Right atrium auricular region (tissue), 2 donors: Measurements from ENCODE around the gene RGSL1. TPM values are rescaled to one million over a fixed set of nuclear protein-coding genes. Genes with fewer than 3 reads are reported as not detected.

Experiments used
- DNase-seq: peaks from one replicate; pipeline ENCODE4 v3.0.0-alpha.2; 2019; ENCODE audit warnings: low spot score
- H3K27ac ChIP-seq, 2 donors: fragments of 200-600 bp; sonication (generic); 1 replicate in 1 of 2; 2 replicates in 1 of 2; pipeline ENCODE4 v1.5.1; 2016 to 2019
- H3K27me3 ChIP-seq, 2 donors: fragments of 200-600 bp; sonication (generic); one replicate each; pipeline versions ENCODE4 v1.5.1 to v1.6.0; 2017 to 2019
- H3K36me3 ChIP-seq: fragments of 200-600 bp; sonication (generic); one replicate; pipeline ENCODE4 v1.5.1; 2016
- H3K4me1 ChIP-seq, 2 donors: fragments of 200-600 bp; sonication (generic); one replicate each; pipeline versions ENCODE4 v1.5.1 to v1.6.0; 2017 to 2019
- H3K4me3 ChIP-seq, 2 donors: fragments of 200-600 bp; sonication (generic); 1 replicate in 1 of 2; 2 replicates in 1 of 2; pipeline ENCODE4 v1.5.1; 2017 to 2019; ENCODE audit warnings: mild to moderate bottlenecking in 1 of 2, moderate library complexity in 1 of 2
- H3K9me3 ChIP-seq, 2 donors: fragments of 200-600 bp; sonication (generic); one replicate each; pipeline ENCODE4 v1.5.1; 2019
- total RNA-seq, 2 donors: library from RNA; depleted of rRNA; stranded (reverse); fragments of >200 nt; gene quantifications; one replicate each; pipeline ENCODE4 v1.1.0, GENCODE V29; 2016
- TF ChIP-seq, protein P1 (sequence below), 2 donors: fragments of 200-600 bp; sonication (generic); IDR thresholded peaks; one replicate each; pipeline ENCODE4 v1.5.1; 2019; ENCODE audit warnings: antibody characterized with exemption in 2 of 2

Gene RGSL1
- total RNA-seq, 2 donors from 2014 or later = not detected

DNA sequence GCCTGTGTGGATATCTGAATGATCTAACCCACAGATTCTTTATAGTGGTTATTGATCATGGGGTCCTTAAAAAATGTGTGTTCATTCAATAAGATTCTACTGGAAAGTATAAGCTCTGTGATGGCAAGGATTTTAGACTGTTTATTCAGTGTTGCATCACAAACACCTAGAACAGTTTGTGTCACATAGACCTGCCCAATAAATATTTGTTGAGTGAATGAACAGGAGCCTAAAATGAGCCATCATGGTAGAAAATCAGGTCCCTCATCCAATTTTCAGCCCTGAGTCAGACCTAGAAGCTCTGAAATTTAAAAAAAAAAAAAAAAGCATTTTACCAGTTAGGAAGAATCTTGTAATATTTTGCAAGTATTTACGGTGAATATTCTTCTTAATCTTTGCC lies 2.3 kb upstream of the RGSL1 start:
- H3K36me3 ChIP-seq = no peaks in the 10 kb centered on the region
- no peak overlapping the region for H3K4me3 ChIP-seq
- no peak for DNase-seq
- H3K9me3 ChIP-seq = no peaks in the 10 kb centered on the region
- TF ChIP-seq, protein P1, sequence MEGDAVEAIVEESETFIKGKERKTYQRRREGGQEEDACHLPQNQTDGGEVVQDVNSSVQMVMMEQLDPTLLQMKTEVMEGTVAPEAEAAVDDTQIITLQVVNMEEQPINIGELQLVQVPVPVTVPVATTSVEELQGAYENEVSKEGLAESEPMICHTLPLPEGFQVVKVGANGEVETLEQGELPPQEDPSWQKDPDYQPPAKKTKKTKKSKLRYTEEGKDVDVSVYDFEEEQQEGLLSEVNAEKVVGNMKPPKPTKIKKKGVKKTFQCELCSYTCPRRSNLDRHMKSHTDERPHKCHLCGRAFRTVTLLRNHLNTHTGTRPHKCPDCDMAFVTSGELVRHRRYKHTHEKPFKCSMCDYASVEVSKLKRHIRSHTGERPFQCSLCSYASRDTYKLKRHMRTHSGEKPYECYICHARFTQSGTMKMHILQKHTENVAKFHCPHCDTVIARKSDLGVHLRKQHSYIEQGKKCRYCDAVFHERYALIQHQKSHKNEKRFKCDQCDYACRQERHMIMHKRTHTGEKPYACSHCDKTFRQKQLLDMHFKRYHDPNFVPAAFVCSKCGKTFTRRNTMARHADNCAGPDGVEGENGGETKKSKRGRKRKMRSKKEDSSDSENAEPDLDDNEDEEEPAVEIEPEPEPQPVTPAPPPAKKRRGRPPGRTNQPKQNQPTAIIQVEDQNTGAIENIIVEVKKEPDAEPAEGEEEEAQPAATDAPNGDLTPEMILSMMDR (IDR thresholded peaks at IDR 0.05) = no peak
- H3K4me1 ChIP-seq = no peaks in the 10 kb centered on the region
- no peak overlapping the region for H3K27ac ChIP-seq
- no peaks in the 10 kb centered on the region for H3K27me3 ChIP-seq

DNA sequence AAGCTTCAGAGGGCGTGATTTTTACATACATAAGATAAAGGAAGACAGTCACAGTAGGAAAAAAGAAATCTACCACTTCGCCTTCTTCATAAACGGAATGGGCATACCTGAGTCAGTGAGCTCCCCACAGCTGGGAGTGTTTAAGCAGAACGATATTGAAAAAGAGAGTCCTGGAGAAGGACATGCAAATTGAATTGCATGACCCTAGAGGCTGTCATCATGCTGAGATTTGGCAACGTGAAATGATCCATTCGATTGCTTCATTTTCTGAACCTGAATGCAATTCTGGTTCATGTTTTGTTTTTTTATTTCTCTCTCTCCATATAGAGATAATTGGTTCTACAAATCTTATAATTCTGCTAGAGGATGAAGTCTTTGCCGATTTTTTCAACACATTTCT lies 3.7 kb downstream of the RGSL1 start:
- no peak for DNase-seq
- Histone ChIP-seq H3K4me1 (no peaks in the 10 kb centered on the region), H3K36me3 (no peaks in the 10 kb centered on the region), H3K27ac (no peak overlapping the region), H3K4me3 (no peak overlapping the region), H3K27me3 (no peaks in the 10 kb centered on the region), H3K9me3 (no peaks in the 10 kb centered on the region)
- TF ChIP-seq, protein P1 (IDR thresholded peaks at IDR 0.05) = no peak

DNA sequence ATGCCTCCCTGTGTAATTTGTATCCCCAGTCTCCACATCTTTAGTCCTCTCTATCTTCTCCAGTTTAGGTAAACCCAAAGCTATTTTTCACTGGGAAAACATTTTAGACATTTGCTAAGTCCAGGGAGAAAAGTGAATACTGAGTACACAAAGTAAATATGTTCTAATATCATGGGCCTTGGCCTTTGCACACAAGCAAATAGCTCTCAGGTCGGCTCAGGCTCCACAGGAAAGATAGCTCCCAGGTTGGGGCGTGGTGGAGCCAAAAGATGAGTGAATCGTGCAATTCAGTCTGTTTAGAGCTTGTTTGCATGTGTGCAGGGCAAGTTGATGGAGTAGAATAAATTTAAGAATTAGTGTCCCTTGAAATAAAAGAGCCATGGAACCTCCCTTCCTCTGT lies 7.9 kb downstream of the RGSL1 start:
- Histone ChIP-seq H3K4me1 (no peaks in the 10 kb centered on the region), H3K27ac (no peak overlapping the region), H3K27me3 (no peaks in the 10 kb centered on the region), H3K4me3 (no peak overlapping the region), H3K36me3 (no peaks in the 10 kb centered on the region), H3K9me3 (no peaks in the 10 kb centered on the region)
- TF ChIP-seq, protein P1 (IDR thresholded peaks at IDR 0.05) = no peak
- DNase-seq = no peak

DNA sequence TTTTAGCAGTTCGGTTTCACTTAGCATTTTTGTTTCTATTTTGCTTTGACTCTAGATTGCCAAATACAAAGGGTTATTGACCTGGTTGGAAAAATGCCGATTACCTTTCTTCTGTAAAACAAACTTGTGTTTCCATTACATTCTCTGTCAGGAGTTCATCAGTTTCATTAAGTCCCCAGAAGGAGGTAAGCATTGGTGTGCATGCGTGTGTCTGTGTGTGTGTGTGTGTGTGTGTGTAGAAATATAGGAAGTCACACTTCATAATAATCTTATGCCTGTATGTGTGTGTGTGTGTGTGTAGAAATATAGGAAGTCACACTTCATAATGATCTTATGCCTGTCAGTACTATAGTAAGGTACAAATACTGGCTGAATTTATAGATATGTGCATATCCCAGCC lies 10.0 kb downstream of the RGSL1 start:
- no peak for DNase-seq
- Histone ChIP-seq H3K4me3 (no peak overlapping the region), H3K27ac (no peak overlapping the region)

DNA sequence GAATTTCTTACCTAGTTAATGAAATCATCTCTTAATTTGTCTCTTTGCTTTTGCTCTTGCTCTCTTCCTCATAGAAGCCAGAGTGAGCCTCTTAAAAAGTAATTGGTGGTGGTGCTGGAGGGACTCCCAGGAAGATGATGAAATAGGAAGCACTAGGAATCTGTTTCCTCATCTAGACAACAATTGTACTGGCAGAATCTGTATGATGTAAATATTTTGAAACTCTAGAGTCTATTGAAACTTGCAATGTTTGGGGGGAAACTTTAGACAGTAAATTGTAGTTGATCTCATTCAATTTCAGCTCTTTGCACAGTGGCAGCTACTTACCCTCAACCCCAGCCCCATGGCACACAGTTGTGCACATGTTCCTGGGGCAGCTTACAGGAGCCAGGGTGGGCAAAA lies 10.6 kb downstream of the RGSL1 start:
- no peak overlapping the region for H3K27ac ChIP-seq
- no peaks in the 10 kb centered on the region for H3K4me1 ChIP-seq
- no peaks in the 10 kb centered on the region for H3K27me3 ChIP-seq
- no peak for DNase-seq
- TF ChIP-seq, protein P1 (IDR thresholded peaks at IDR 0.05) = no peak
- peaks cover 0 to 3% of the 10 kb centered on the region in 2 donors for H3K9me3 ChIP-seq
- H3K4me3 ChIP-seq = no peak overlapping the region
- H3K36me3 ChIP-seq = no peaks in the 10 kb centered on the region

More for the DNA sequence above, 10.0 kb downstream of the RGSL1 start:
- TF ChIP-seq, protein P1 (IDR thresholded peaks at IDR 0.05) = no peak
- no peaks in the 10 kb centered on the region for H3K36me3 ChIP-seq
- peaks cover 0 to 1% of the 10 kb centered on the region in 2 donors for H3K9me3 ChIP-seq
- H3K27me3 ChIP-seq = no peaks in the 10 kb centered on the region
- H3K4me1 ChIP-seq = no peaks in the 10 kb centered on the region

DNA sequence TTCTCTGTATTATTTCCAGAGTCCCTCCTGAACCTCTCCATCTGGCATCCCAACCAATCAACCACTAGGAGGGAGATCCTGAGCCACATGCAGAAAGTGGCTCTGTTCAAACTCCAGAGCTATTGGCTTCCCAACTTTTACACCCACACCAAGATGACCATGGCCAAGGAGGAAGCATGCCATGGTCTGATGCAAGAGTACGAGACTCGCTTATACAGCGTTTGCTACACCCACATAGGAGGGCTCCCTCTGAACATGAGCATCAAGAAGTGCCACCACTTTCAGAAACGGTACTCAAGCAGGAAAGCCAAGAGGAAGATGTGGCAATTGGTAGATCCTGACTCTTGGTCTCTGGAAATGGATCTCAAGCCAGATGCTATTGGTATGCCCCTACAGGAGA lies 23.6 kb downstream of the RGSL1 start:
- no peaks in the 10 kb centered on the region for H3K27me3 ChIP-seq

More for the DNA sequence above, 23.6 kb downstream of the RGSL1 start:
- H3K9me3 ChIP-seq = peaks cover 0 to 7% of the 10 kb centered on the region in 2 donors
- H3K27ac ChIP-seq = no peak overlapping the region
- no peak overlapping the region for H3K4me3 ChIP-seq
- H3K36me3 ChIP-seq = no peaks in the 10 kb centered on the region
- H3K4me1 ChIP-seq = no peaks in the 10 kb centered on the region
- TF ChIP-seq, protein P1 (IDR thresholded peaks at IDR 0.05) = no peak
- no peak for DNase-seq
